Fibroblast of gingiva (primary cell): ENCODE data around the gene KIF1B.

Source experiments
- DNase-seq: peaks from one replicate; pipeline ENCODE4 v3.0.0-alpha.2; 2011; ENCODE audit warnings: low read depth

Gene KIF1B

GRCh38 chr1:10338047-10338446 is 127.7 kb downstream of the KIF1B start:
- peak; percentile 43 for DNase-seq

GRCh38 chr1:10338611-10339010 is 128.2 kb downstream of the KIF1B start:
- no peak for DNase-seq

- DNase-seq: no peak
Measured at GRCh38 chr1:10339036-10339567, 128.7 kb downstream of the KIF1B start.

GRCh38 chr1:10339815-10340214 is 129.4 kb downstream of the KIF1B start:
- DNase-seq: no peak

- no peak for DNase-seq
Measured at GRCh38 chr1:10340930-10341590, 130.7 kb downstream of the KIF1B start.

- no peak for DNase-seq
Measured at GRCh38 chr1:10347109-10347508, 136.7 kb downstream of the KIF1B start.

GRCh38 chr1:10353282-10353681 is 142.9 kb downstream of the KIF1B start:
- no peak for DNase-seq

- no peak for DNase-seq
Measured at GRCh38 chr1:10353693-10354092, 143.3 kb downstream of the KIF1B start.

- no peak for DNase-seq
Measured at GRCh38 chr1:10360045-10360444, 149.7 kb downstream of the KIF1B start.

GRCh38 chr1:10361515-10361914 is 151.1 kb downstream of the KIF1B start:
- no peak for DNase-seq

GRCh38 chr1:10368194-10368593 is 157.8 kb downstream of the KIF1B start:
- no peak for DNase-seq

GRCh38 chr1:10374442-10374860 is 164.1 kb downstream of the KIF1B start:
- DNase-seq: no peak

GRCh38 chr1:10377365-10378029 is 167.1 kb downstream of the KIF1B start:
- DNase-seq: peak; percentile 83

GRCh38 chr1:10378081-10378841 is 167.9 kb downstream of the KIF1B start:
- peak; percentile 40 for DNase-seq

GRCh38 chr1:10379101-10379620 is 168.8 kb downstream of the KIF1B start:
- DNase-seq: no peak

- DNase-seq: no peak
Measured at GRCh38 chr1:10379676-10380075, 169.3 kb downstream of the KIF1B start.

- peak; percentile 83 for DNase-seq
Measured at GRCh38 chr1:10380594-10381275, 170.4 kb downstream of the KIF1B start.

GRCh38 chr1:10383630-10384029 is 173.3 kb downstream of the KIF1B start:
- DNase-seq: no peak

GRCh38 chr1:10384219-10384618 is 173.8 kb downstream of the KIF1B start:
- DNase-seq: no peak

GRCh38 chr1:10386761-10387676 is 176.6 kb downstream of the KIF1B start:
- no peak for DNase-seq
